Psoas muscle (tissue), 8 donors: ENCODE results near the gene DHRS11. TPM values are rescaled to one million over a fixed set of nuclear protein-coding genes. Genes with fewer than 3 reads are reported as not detected.
A peak's percentile ranks its signal among the peaks of the same experiment; 100 is the strongest.

Experiments used
- ATAC-seq, 4 donors: fragments of 200-7000 bp; cut with Tn5 transposase; one replicate each; pipeline ENCODE4 v1.9.1; 2020; ENCODE audit warnings: moderate library complexity in 3 of 4, mild to moderate bottlenecking in 2 of 4
- DNase-seq, 2 donors: peaks; one replicate each; pipeline ENCODE4 v3.0.0-alpha.2; 2020
- H3K27ac ChIP-seq: fragments of 200-600 bp; one replicate; pipeline ENCODE4 v1.8.0; 2022
- H3K27me3 ChIP-seq, 3 donors: fragments of 200-600 bp in 1 of 3; one replicate each; pipeline versions ENCODE4 v1.6.1 to v1.8.0; 2013 to 2022; ENCODE audit warnings: low read length in 2 of 3, mild to moderate bottlenecking in 2 of 3, moderate library complexity in 1 of 3; ENCODE audit not compliant: insufficient read depth in 3 of 3
- H3K36me3 ChIP-seq, 2 donors: fragments of 200-600 bp in 1 of 2; one replicate each; pipeline versions ENCODE4 v1.6.1 to v1.8.0; 2013 to 2022; ENCODE audit warnings: low read depth in 1 of 2, mild to moderate bottlenecking in 1 of 2, moderate library complexity in 1 of 2; ENCODE audit not compliant: insufficient read depth in 1 of 2
- H3K4me1 ChIP-seq: fragments of 200-600 bp; one replicate; pipeline ENCODE4 v1.8.0; 2022
- H3K4me3 ChIP-seq: fragments of 200-600 bp; one replicate; pipeline ENCODE4 v1.8.0; 2022; ENCODE audit warnings: mild to moderate bottlenecking
- H3K9me3 ChIP-seq: fragments of 200-600 bp; one replicate; pipeline ENCODE4 v1.8.0; 2022
- WGBS, 3 donors: extraction: QIAGEN DNeasy Blood & Tissue Kit; methylation state at CpG; one replicate each; pipeline versions ENCODE4 v1.1.6 to v1.1.7; 2013; 5-methylcytosine and 5-hydroxymethylcytosine counted together
- intact Hi-C, 2 donors: fragments of 100-400 bp; cut with DNase I; formaldehyde crosslinking; loops; one replicate each; pipeline versions ENCODE4 v1.11.0 to v1.14.2; 2022
- polyA plus RNA-seq, 3 donors: library from polyadenylated mRNA; stranded (reverse); fragments of 200-250 nt; gene quantifications; one replicate each; pipeline ENCODE4 v1.2.3, GENCODE V29; 2013
- total RNA-seq, 4 donors: library from RNA; stranded (reverse); fragmentation: NEBNext Ultra II Directional in 2 of 4; extraction: Animal tissue kit (Norgen Biotek cat#: 25700) in 2 of 4; gene quantifications; one replicate each; pipeline versions ENCODE4 v1.2.1 to v1.2.4, GENCODE V29; 2021 to 2023
- TF ChIP-seq, protein P1 (sequence below): fragments of 200-600 bp; IDR thresholded peaks from one replicate; pipeline ENCODE4 v1.8.0; 2022; ENCODE audit warnings: antibody characterized with exemption
- donor health status: healthy with polysubstance abuse.
- donor health status: DM: no; HTN: no; CAD: no; lungs with moderate emphysema.
- donor health status: Bipolar disorder and iron deficiency.
- donor health status: healthy.
- donor health status: DM: yes; HTN: yes; CAD: no.
- donor health status: DM: no; HTN: no; CAD: no.
- donor health status: DM: no; HTN: no; CAD: no.
- donor health status: DM: yes; HTN: yes; CAD: no.

The DHRS11 gene
- total and polyA plus RNA-seq, 7 donors: 9.4 to 20.5 (median 14.5) TPM

GRCh38 chr17:36600465-36600864 is 8.8 kb downstream of the DHRS11 start:
- H3K4me3 ChIP-seq: peak overlapping the region; percentile 92
- H3K27me3 ChIP-seq: no peaks in the 10 kb centered on the region
- no peaks in the 10 kb centered on the region for H3K9me3 ChIP-seq
- ATAC-seq (no peak), DNase-seq (no peak)
- H3K36me3 ChIP-seq: peaks cover 0 to 8% of the 10 kb centered on the region in 2 donors
- TF ChIP-seq, protein P1, sequence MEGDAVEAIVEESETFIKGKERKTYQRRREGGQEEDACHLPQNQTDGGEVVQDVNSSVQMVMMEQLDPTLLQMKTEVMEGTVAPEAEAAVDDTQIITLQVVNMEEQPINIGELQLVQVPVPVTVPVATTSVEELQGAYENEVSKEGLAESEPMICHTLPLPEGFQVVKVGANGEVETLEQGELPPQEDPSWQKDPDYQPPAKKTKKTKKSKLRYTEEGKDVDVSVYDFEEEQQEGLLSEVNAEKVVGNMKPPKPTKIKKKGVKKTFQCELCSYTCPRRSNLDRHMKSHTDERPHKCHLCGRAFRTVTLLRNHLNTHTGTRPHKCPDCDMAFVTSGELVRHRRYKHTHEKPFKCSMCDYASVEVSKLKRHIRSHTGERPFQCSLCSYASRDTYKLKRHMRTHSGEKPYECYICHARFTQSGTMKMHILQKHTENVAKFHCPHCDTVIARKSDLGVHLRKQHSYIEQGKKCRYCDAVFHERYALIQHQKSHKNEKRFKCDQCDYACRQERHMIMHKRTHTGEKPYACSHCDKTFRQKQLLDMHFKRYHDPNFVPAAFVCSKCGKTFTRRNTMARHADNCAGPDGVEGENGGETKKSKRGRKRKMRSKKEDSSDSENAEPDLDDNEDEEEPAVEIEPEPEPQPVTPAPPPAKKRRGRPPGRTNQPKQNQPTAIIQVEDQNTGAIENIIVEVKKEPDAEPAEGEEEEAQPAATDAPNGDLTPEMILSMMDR: no peak
- peak overlapping the region; percentile 93 for H3K27ac ChIP-seq
- H3K4me1 ChIP-seq: peaks cover 14% of the 10 kb centered on the region
- 55 to 70% (median 64%) methylated on average over 3 of the region's 3 CpGs for WGBS, 3 donors
- intact Hi-C loops: loop anchor here (5.0 kb wide), 2 partner anchors 63 to 772 kb away; no protein-coding TSS in a partner anchor

DNA sequence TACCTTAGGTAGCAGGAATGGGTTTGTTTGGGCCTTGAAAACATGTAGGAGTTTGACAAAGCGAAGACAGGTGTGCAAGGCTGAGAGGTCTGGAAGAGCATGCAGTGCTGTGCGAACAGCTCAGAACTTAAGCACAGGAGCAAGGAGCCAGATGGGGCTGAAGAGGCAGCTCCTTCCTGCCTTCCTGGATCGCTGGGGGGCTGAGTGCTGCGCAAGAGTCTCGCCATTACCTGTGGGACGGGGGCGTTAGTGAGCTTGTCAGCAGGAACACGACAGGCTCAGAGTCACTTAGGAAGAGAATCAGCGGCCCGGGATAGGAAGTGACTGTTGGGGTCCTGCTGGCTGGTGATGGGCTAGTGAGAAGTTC is 9.2 kb downstream of the DHRS11 start:
- intact Hi-C loops: loop anchor here (5.0 kb wide), 2 partner anchors 64 to 771 kb away; no protein-coding TSS in a partner anchor
- Histone ChIP-seq H3K27me3 (no peaks in the 10 kb centered on the region), H3K4me1 (peaks cover 14% of the 10 kb centered on the region), H3K36me3 (peaks cover 0 to 8% of the 10 kb centered on the region in 2 donors), H3K27ac (peak overlapping the region; percentile 93), H3K9me3 (no peaks in the 10 kb centered on the region), H3K4me3 (peak overlapping the region; percentile 92)
- peak in 2 of 4 donors; percentile 1 to 7 for ATAC-seq
- no peak for DNase-seq
- TF ChIP-seq, protein P1: no peak
- 12 to 14% (median 14%) methylated on average over 10 of the region's 10 CpGs for WGBS, 3 donors

DNA sequence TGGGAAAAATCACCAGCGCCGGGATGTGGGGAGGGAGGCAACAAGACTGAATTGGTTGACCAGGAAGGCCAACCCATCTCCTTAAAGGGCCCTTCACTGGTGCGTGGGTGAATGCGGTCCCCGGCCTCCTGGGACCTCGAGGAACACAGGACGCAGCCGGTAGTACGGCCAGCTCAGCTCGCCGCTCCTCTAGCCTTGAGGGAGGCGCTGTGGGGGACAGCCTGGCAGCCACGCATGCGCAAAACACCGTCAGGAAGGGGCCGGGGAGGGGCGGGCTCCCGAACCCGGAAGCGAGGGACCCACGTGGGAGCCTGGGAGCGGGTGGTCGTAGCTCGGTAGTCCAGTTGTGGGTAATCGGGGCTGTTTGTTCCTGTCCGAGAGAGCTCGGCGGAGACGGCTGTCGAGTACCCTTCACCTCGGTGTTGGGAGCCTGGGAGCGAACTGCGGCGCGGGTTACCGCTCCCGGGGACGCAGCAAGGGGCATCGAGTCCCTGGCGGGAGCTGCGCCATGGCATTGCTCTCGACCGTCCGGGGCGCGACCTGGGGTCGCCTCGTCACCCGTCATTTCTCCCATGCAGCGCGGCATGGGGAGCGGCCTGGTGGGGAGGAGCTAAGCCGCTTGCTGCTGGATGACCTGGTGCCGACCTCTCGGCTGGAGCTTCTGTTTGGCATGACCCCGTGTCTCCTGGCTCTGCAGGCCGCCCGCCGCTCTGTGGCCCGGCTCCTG is 9.8 kb downstream of the DHRS11 start, which contains the start of gene MRM1:
Gene MRM1, plus strand, starts transcription at position 281 of the 727 bp plus-strand sequence. Its CDS starts 228 bp downstream, at position 509.
- 0 to 1% (median 0%) methylated on average over 50 to 60 of the region's 60 CpGs for WGBS, 3 donors

GRCh38 chr17:36602030-36602748 is 10.5 kb downstream of the DHRS11 start:
- DNase-seq (peak; percentile 25 to 50), ATAC-seq (peak; percentile 11 to 20 (median 17))
- intact Hi-C loops: loop anchor here (2.0 to 5.0 kb wide), 3 partner anchors 65 to 770 kb away; no protein-coding TSS in a partner anchor
- Histone ChIP-seq H3K36me3 (peaks cover 0 to 8% of the 10 kb centered on the region in 2 donors), H3K9me3 (no peaks in the 10 kb centered on the region), H3K4me3 (peak overlapping the region; percentile 92), H3K27me3 (no peaks in the 10 kb centered on the region), H3K27ac (peak overlapping the region; percentile 93), H3K4me1 (peaks cover 14% of the 10 kb centered on the region)
- 2 to 4% (median 3%) methylated on average over 33 to 38 of the region's 38 CpGs for WGBS, 3 donors
- TF ChIP-seq, protein P1: no peak

More for the DNA sequence above, 9.8 kb downstream of the DHRS11 start, which contains the start of gene MRM1:
- peak; percentile 95 to 98 for DNase-seq
- TF ChIP-seq, protein P1: no peak
- peak within 1 kb of the TSS; percentile 92 for H3K4me3 ChIP-seq
- peaks cover 0 to 8% of the 10 kb centered on the region in 2 donors for H3K36me3 ChIP-seq
- peak; percentile 95 to 96 (median 95) for ATAC-seq
- intact Hi-C loops: loop anchor here (2.0 to 5.0 kb wide), 3 partner anchors 64 to 771 kb away; no protein-coding TSS in a partner anchor
- H3K4me1 ChIP-seq: peaks cover 14% of the 10 kb centered on the region
- no peaks in the 10 kb centered on the region for H3K27me3 ChIP-seq
- H3K27ac ChIP-seq: peak within 1 kb of the TSS; percentile 93
- H3K9me3 ChIP-seq: no peaks in the 10 kb centered on the region
